ENCODE data around the gene S100A1.
A peak's percentile ranks its signal among the peaks of the same experiment; 100 is the strongest.
"Not testable (repeated sequence)": the region's sequence is repeated elsewhere in the genome, so short reads cannot be mapped to it uniquely, and the experiment has no call there.

The S100A1 gene

DNA sequence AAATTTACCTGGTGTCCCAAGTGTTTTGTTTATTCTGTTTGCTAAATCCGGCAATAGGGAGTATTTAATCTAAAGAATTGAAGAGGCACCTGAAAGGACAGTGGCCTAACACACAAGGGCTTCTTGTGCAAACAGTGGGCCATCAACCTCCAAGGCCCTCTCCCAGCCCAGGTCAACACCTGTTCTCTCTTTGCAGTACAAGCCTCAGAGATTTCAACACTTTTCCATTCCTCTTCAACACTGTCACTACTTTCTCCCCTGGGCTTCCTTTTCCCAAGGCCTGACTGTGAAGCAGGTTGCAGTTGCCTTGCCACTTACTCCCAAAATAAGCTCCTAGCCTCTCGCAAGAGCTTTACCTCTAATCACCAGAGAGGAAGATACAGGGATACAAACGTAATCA, 27.1 kb downstream of the S100A1 start:
- DNase-seq (ENCODE audit: low read depth, low spot score): no peak

DNA sequence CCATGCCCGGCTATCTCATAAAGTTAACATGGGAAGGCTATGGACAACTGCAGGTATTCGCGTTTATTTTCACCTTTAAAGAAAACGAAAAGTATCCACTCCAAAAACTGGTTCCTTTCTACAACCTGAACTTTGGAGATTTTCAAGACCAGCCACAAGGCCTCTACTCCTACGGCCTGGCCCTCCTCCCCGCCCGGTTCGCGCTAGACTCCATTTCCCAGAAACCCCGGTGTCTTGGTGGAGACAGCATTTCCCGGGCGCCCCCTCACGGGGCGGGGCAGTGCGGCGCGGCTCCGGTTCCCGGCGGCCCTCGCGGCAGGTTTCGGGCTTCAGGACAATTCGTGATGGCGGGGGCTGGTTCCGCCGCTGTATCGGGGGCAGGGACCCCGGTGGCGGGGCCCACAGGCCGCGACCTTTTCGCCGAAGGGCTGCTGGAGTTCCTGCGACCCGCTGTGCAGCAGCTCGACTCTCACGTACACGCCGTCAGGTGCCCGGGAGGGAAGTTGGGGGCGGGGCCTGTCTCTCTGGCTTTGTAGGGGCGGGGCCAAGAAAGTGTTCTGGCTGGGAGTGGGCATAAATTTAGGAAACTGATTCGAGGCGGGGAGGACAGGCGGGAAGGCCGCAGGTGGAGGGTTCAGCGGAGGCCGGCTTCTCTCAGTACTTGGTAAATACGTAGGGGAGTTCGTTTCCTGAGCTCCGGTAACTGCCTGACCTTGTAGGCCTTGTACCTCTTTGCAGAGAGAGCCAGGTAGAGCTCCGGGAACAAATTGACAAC, 30.4 kb downstream of the S100A1 start, which contains the start of gene SNAPIN:
Gene SNAPIN (plus strand): TSS at position 304 of the 775 bp plus-strand sequence. CDS start 41 bp downstream, at position 345.
- peak; percentile 81 for DNase-seq (ENCODE audit: low read depth, low spot score)

DNA sequence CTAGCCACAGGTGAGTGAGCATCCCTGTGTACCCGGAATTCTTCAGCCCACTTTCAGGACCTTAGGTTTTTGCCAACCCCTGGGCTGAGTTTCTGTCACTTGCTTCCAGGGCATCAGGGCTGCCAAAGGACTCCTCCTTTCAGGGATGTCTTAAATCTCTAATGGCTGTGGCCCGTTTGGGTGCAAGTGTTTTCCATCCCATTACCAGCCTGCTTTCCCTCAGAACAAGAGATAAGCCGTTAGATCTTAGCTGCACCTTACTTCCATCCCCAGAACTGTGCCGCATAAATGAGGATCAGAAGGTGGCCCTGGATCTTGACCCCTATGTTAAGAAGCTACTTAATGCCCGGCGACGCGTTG, 30.9 kb downstream of the S100A1 start:
- no peak for DNase-seq (ENCODE audit: low read depth, low spot score)

DNA sequence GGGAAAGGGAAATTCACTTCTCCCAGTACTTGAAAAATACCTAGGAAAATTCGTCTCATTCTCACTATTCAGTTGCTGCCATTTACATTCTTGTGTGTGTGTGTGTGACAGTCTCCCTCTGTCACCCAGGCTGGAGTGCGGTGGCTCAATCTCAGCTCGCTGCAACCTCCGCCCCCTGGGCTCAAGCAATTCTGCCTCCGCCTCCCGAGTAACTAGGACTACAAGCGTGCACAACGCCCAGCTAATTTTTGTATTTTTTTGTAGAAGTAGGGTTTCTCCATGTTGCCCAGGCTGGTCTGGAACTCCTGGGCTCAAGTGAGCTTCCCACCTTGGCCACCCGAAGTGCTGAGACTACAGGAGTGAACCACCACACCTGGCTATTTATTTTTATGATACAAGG, 31.4 kb downstream of the S100A1 start:
- DNase-seq (ENCODE audit: low read depth, low spot score): no peak

DNA sequence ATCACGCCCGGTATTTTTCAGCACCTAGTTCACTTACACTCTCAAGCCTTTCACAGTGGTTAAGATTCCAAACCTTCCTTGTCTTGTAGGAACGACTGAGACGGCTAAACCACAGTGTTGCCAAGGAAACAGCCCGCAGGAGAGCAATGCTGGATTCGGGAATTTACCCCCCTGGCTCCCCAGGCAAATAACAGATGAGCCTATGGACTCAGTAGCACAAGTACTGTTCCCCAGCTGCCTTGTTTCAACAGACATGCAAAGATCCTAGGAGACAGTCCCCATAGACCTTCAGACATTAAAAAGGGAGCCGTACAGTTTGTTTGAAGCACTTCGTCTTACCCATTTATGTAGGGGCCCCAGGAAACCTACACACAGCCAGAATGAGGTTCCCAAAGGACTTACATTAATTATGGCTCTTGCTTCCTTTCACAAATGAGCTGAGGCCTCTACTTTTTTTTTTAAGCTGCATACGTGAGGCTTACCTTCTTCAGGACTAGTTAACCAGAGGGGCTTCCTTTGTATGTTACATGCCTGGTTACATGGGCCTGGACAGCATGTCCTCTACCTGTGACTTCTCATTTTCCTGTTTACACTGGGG, 33.0 kb downstream of the S100A1 start:
- no peak for DNase-seq (ENCODE audit: low read depth, low spot score)

DNA sequence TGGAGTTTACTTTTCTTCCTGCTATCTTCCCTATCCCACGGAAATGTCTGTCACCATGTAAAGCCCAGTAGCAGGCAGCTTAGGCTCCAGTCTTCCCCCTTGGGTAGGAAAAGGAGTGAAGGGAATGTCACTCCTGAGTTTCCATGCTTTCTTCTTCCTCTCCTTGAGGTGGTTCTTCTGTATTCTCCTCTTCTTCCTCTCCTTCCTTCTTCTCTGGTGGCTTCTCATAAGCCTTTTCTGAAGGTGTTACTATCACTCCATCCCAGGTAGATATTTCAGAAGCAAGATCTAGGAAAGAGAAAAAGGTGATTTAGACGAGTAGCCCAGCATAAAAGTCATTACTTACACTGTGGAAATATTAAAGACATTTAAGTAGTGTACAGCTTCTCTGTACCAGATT, 34.0 kb downstream of the S100A1 start:
- DNase-seq (ENCODE audit: low read depth, low spot score): no peak

DNA sequence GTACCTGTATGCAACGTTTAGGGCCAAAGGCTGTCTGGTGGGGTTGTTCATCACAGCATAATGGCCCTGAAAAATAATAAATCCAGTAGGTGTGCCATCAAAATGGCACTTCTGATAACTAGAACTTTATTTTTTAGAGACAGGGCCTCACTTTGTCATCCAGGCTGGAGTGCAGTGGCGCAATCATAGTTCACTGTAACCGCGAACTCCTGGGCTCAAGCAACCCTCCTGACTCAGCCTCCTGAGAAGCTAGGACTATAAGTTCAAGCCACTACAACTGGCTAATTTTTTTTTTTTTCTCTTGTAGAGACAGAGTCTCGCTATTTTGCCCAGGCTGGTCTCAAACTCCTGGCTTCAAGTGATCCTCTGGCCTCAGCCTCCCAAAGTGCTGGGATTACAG, 35.0 kb downstream of the S100A1 start:
- no peak for DNase-seq (ENCODE audit: low read depth, low spot score)

DNA sequence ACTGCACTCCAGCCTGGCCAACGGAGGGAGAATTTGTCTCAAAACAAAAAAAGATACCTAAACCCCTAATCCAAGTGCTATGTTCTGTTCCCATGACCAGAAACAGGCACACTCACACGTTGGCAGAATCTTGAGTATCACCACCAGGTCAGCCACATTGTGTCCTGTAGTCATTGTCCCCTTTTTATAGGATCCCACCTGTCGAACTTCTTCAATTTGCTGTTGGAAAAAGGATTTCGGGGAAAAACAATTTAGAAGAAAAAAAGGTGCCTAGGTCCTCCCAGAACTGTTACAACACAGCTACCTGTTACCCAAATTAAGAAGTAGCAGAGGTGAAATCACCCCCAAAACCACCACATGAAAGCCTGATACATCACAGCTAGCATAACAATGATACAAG, 39.2 kb downstream of the S100A1 start:
- DNase-seq (ENCODE audit: low read depth, low spot score): no peak

DNA sequence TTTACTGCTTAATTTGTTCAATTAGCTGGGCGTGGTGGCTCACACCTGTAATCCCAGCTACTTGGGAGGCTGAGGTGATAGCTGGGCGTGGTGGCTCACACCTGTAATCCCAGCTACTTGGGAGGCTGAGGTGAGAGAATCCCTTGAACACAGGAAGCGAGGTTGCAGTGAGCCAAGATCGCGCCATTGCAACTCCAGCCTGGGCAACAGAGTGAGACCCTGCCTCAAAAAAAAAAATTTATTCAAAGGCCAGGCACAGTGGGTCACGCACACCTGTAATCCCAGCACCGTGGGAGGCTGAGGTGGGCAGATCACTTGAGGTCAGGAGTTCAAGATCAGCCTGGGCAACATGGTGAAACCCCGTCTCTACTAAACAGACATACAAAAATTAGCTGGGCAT, 40.4 kb downstream of the S100A1 start:
- DNase-seq (ENCODE audit: low read depth, low spot score): not testable (repeated sequence)

DNA sequence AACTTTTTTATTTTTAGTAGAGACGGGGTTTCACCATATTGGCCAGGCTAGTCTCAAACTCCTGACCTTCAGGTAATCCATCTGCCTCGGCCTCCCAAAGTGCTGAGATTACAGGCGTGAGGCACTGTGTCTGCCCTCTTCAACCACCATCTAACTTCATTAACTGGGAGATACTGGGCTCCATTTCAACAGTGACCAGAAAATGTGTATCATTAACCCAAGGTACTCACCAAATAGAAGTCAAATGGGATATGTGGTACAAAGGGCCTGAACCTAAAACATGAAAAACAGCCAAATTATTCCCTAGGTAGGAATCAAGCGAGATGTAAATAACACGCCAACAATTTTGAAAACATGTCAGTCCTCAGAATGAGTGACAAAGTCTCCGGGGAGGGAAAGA, 41.4 kb downstream of the S100A1 start:
- DNase-seq (ENCODE audit: low read depth, low spot score): no peak

DNA sequence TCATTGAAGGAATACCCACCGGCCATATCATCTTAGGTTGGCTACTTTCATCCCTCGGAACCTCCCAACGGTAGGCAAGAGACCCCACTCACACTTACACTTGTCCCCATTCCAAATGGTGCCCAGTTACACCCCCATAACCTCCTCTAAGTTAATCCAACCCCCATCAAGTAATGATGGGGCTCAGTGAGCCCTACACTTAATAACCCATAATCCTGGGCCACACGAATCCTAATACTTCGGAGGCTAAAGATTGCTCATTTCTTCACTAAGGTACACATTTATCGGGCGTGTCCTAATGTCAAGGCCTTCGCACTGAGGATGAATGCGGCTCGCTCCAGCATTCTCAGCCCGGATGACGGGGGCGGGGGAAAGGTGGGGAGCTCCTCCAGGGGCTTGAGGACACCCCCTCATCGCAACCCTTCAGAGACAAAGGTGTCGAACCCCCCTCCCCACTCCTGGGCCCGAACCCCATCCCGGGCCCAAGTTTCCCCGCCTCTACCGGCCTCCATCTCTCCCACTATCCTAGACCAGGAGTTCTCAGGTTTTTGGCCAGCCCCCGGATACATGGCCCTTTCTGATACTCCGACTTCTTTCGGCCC, 42.1 kb downstream of the S100A1 start:
- DNase-seq (ENCODE audit: low read depth, low spot score): no peak

DNA sequence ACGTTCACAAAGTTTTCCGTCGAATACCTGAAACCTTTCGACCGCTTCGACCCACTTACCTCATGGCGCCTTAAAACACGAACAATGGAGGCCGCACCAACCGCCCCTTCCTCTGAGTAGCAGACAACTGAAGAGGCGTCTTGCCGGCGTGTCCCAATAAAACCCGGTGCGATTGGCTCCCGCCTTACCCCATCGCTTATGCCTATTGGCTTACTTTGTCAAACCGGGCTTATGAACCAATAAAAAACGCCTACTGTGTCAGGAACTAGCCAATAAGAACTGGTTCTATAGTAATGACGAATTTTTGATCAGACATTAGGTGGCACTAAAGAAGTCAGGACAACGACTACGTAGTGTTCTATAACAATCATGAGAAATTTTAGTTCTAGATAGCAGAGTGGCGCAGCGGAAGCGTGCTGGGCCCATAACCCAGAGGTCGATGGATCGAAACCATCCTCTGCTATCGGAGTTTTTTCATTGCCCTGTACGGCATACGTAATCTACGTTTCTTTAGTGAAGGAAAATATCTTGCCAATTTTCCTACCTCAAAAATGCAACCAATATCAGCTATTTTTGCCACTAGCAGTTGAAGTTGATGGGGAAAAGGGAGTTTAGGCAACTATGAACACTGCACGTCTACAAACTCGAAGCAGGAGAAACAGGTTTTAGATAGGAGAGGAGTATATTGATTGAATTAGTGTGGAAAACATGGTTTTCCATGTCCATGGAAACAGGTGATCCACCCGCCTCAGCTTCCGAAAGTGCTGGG, 42.8 kb downstream of the S100A1 start, which contains the start of gene ILF2:
Gene ILF2 (minus strand): TSS at position 135 of the 769 bp plus-strand sequence. CDS start 71 bp downstream, at position 64.
- peak; percentile 91 for DNase-seq (ENCODE audit: low read depth, low spot score)

DNA sequence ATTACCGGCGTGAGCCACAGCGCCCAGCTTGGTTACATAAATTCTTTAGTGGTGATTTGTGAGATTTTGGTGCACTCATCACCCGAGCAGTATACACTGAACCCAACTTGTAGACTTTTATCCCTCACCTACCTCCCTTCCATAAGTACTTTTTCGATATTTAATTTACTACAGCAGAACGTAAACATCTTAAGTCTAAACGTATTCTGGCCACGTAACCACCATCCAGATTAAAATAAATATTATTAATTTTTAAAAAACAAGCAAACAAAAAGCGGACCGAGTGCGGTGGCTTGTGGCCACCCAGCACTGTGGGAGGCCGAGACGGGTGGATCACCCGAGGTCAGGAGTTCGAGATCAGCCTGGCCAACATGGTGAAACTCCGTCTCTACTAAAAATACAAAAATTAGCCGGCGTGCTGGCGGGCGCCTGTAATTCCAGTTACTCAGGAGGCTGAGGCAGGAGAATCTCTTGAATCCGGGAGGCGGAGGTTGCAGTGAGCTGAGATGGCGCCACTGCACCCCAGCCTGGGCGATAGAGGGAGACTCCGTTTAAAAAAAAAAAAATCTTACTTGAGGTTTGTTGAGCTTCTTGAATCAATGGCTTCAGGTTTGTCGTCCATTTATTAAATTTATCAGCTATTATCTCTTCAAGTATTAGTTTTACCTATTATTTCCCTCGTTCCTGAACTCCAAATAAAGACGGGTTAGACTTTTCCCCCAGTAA, 43.6 kb downstream of the S100A1 start:
- not testable (repeated sequence) for DNase-seq (ENCODE audit: low read depth, low spot score)

DNA sequence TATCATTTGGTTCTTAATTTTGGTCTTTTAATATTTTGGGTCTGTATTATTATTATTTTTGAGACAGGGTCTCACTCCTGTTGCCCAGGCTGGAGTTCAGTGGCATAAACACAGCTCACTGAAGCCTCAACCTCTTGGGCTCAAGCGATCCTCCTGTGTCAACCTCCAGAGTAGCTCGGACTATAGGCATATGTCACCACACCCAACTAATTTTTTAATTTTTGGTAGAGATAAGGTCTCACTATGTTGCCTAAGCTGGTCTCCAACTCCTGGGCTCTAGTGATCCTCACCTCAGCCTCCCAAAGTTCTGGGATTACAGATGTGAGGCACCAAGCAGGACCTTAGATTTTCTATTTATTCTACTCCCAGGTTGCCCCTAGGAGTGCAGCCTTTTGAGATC, 45.3 kb downstream of the S100A1 start:
- DNase-seq (ENCODE audit: low read depth, low spot score): no peak

DNA sequence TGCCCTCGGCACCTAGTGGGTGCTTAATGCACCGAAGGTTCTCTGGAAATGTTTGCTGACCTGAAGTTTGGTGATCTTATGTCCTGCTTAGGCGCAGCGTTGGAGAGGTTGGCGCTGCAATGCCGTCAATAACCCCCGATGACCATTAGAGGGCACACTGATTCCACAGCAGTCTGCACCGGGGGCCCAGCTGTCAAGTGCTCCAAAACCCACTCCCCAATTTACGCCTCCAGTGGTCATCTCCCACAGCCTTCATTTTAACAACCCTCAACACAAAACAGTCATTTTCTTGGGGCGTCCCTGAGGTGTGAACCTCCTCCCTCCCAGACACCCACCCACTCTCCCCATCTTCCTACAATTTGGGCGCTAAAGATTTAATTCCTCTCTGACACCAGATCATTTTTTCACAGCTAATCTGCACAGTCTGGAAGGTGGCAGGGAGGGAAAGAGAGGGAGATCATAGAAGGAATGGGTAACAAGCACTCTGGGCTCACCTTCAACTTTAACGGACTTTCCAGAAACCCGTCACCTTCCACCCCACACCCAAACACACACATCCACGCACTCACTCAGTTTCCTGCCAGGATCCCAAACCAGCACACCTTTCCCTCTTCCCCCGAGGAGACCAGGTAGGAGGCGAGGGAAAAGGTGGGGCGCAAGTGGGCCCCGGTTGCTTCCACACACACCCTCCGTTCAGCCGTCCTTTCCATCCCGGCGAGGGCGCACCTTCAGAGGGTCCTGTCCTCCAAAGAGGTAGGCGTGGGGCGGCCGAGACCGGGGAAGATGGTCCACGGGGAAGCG, 49.7 kb downstream of the S100A1 start:
- DNase-seq (ENCODE audit: low read depth, low spot score): no peak

DNA sequence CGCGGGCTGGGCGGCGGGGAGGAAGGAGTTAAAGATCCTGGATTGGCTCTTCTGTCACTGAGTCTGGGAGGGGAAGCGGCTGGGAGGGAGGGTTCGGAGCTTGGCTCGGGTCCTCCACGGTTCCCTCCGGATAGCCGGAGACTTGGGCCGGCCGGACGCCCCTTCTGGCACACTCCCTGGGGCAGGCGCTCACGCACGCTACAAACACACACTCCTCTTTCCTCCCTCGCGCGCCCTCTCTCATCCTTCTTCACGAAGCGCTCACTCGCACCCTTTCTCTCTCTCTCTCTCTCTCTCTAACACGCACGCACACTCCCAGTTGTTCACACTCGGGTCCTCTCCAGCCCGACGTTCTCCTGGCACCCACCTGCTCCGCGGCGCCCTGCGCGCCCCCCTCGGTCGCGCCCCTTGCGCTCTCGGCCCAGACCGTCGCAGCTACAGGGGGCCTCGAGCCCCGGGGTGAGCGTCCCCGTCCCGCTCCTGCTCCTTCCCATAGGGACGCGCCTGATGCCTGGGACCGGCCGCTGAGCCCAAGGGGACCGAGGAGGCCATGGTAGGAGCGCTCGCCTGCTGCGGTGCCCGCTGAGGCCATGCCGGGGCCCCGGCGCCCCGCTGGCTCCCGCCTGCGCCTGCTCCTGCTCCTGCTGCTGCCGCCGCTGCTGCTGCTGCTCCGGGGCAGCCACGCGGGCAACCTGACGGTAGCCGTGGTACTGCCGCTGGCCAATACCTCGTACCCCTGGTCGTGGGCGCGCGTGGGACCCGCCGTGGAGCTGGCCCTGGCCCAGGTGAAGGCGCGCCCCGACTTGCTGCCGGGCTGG, 50.5 kb downstream of the S100A1 start, which contains the start of gene NPR1:
Gene NPR1 (plus strand): TSS at position 170 of the 818 bp plus-strand sequence. CDS start 421 bp downstream, at position 591.
- no peak for DNase-seq (ENCODE audit: low read depth, low spot score)

DNA sequence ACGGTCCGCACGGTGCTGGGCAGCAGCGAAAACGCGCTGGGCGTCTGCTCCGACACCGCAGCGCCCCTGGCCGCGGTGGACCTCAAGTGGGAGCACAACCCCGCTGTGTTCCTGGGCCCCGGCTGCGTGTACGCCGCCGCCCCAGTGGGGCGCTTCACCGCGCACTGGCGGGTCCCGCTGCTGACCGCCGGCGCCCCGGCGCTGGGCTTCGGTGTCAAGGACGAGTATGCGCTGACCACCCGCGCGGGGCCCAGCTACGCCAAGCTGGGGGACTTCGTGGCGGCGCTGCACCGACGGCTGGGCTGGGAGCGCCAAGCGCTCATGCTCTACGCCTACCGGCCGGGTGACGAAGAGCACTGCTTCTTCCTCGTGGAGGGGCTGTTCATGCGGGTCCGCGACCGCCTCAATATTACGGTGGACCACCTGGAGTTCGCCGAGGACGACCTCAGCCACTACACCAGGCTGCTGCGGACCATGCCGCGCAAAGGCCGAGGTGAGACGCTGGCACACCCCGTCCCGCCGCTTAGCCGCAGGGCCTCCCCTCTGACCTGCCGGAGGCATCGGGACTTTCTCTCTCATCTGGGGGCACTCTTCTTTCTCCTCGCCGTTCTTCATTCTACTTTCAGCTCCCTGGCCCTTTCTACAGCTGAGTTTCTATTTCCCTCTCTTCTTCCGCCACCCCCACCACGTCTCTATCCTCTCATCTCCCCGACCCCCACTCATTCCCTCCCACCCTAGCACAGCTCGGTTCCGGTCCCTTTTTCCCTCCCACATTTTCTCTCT, 51.3 kb downstream of the S100A1 start:
- no peak for DNase-seq (ENCODE audit: low read depth, low spot score)

DNA sequence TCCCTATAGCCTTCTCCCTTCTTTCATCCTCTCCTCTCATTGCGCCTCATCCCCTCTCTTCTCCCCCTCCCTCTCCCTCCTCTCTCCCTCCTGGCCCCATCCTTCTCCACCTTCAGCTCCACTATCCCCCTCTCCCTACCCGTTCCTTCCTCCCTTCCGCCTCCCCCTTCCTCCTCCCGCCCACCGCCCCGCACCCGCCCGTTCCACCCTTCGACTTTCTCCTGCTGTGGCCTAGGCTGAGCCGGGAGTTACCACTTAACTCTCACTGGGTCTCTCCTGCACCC, 51.8 kb downstream of the S100A1 start:
- DNase-seq (ENCODE audit: low read depth, low spot score): no peak

Data from activated naive CD8-positive, alpha-beta T cell treated with anti-CD3 and anti-CD28 coated beads, Interleukin-2, amount 50 U/mL, for 16 hours (primary cell).